ENCODE measurements around the gene THAP11. TPM values are rescaled to one million over a fixed set of nuclear protein-coding genes. Genes with fewer than 3 reads are reported as not detected.

The THAP11 gene
- total and polyA plus RNA-seq, 12 donors, result 8.4 to 85.6 (median 29.6) TPM

DNA sequence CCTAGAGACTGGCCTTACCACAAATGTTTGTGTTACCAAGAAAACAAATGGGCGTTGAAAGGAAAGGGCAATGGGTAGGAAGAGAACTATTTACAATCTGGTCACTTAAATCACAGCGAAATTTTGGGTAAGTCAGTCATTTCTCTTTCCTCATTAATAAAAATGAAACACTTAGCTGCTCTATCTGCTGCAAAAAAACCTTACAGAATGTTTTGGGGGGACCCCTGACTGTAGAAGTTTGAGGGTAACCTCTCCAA lies 3.9 kb downstream of the THAP11 start:
- intact Hi-C loops (cut with DNase I), result no loop called here

DNA sequence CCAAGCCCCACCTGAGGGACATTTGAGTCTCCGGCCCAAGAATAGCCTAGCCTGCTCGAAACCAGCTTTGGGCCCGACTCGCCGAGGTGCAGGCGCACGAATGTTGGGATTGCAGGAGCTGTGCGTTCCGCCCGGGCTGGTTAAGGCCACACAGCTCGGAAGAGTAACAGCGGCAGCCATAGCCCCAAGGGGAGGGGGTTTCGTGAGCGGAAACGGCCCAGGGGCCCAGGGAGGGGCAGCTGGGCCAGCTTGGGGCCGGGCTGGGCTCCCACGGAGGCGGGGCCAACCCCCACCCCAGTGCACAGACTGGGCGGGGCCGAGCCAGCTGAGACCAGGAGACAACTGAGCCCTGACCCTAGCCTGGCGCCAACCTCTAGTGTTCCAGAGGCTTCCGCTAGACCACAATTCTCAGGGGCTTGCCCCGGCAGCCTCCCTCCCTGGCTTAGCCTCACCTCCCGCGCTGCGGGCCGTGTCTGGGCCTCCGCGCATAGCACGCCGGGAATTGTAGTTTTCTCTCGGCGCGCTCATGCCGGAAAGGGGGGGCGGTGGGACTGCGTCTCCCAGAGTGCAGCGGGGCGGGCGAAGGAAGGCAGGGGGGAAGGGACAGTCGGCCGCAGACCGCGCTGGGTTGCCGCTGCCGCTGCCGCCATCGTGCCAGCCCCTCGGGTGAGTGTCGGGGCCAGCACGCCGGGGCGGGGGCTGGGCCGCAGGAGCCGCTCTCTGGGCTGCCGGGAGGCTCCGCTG lies 4.4 kb downstream of the THAP11 start, which contains the start of gene NUTF2:
TSS of gene NUTF2 (plus strand) at position 614 of the 744 bp plus-strand sequence. CDS start 18,198 bp downstream, outside the sequence.
- H3K27ac ChIP-seq, result peak within 1 kb of the TSS; percentile 29 to 95 (median 90)
- H3K36me3 ChIP-seq (replicated peaks in 1 of 2), result no peaks in the 10 kb centered on the region
- H3K4me3 ChIP-seq, result peak within 1 kb of the TSS; percentile 60 to 85 (median 83)
- WGBS, 4 donors, result 0 to 1% (median 0%) methylated on average over 16 to 57 of the region's 57 CpGs
- peaks cover 34 to 52% of the 10 kb centered on the region in 2 donors for H3K4me1 ChIP-seq (replicated peaks in 1 of 2)
- TF ChIP-seq, protein P1, sequence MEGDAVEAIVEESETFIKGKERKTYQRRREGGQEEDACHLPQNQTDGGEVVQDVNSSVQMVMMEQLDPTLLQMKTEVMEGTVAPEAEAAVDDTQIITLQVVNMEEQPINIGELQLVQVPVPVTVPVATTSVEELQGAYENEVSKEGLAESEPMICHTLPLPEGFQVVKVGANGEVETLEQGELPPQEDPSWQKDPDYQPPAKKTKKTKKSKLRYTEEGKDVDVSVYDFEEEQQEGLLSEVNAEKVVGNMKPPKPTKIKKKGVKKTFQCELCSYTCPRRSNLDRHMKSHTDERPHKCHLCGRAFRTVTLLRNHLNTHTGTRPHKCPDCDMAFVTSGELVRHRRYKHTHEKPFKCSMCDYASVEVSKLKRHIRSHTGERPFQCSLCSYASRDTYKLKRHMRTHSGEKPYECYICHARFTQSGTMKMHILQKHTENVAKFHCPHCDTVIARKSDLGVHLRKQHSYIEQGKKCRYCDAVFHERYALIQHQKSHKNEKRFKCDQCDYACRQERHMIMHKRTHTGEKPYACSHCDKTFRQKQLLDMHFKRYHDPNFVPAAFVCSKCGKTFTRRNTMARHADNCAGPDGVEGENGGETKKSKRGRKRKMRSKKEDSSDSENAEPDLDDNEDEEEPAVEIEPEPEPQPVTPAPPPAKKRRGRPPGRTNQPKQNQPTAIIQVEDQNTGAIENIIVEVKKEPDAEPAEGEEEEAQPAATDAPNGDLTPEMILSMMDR (IDR thresholded peaks at IDR 0.05), result no peak
- peak in 1 of 2 donors; percentile 62 for TF ChIP-seq POLR2A (IDR thresholded peaks at IDR 0.05)
- peak; percentile 94 to 98 (median 96) for DNase-seq
- no peaks in the 10 kb centered on the region for H3K27me3 ChIP-seq
- H3K9me3 ChIP-seq (replicated peaks in 1 of 3), result no peaks in the 10 kb centered on the region
- intact Hi-C loops (cut with DNase I), result no loop called here

More for the DNA sequence above, 3.9 kb downstream of the THAP11 start:
- Histone ChIP-seq H3K4me1 (replicated peaks in 1 of 2) (peaks cover 37 to 53% of the 10 kb centered on the region in 2 donors), H3K4me3 (peak overlapping the region; percentile 60 to 85 (median 83)), H3K27me3 (no peaks in the 10 kb centered on the region), H3K27ac (peak overlapping the region; percentile 29 to 95 (median 90)), H3K36me3 (replicated peaks in 1 of 2) (no peaks in the 10 kb centered on the region), H3K9me3 (replicated peaks in 1 of 3) (no peaks in the 10 kb centered on the region)
- no peak for TF ChIP-seq POLR2A (IDR thresholded peaks at IDR 0.05)
- TF ChIP-seq, protein P1 (IDR thresholded peaks at IDR 0.05), result no peak
- WGBS, 4 donors, result 13 to 19% (median 18%) methylated on average over 2 of the region's 2 CpGs
- DNase-seq, result no peak

DNA sequence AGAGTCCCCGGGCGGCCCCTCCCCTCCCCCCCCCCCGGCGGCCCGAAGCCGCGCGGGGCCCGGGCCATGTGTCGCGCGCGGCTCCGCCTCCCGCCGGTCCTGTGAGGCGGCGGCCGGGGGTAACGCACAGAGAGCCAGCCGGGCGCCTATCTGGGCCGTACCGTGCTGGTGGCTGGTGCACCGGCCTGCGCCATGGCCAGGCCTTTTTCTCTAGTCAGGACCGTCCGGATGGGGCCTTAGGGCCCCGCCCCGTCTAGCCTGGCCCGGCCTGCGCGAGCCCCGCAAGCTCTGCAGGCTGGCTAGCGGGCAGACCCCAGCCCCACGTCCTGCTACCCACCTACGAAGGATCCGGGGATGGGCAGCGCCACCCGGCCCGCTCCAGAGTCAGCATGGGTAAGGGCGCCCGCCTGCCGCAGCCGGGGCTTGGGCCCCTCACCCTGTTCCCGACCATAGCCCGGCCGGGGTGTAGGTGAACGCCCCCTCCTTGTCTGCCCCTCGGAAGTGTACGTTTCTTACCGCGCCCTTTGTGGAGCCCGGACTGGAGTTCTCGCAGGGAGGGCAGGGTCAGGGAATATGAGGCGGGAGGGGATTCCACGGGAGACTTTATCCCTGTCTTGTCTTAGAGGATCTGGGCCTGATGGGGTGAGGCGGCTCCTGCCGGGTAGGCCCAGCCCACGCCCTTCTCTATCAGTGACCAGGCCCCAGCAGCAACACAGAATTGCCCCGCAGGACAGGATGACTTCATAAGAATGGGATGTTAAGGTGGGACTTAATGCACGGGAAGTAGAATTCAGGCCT lies 5.1 kb downstream of the THAP11 start, which contains the start of gene CENPT:
TSS of gene CENPT (minus strand) at position 630 of the 798 bp plus-strand sequence. CDS start 13,834 bp downstream, outside the sequence.
- Histone ChIP-seq H3K27ac (peak within 1 kb of the TSS; percentile 29 to 95 (median 90)), H3K4me1 (replicated peaks in 1 of 2) (peaks cover 32 to 50% of the 10 kb centered on the region in 2 donors), H3K4me3 (peak within 1 kb of the TSS; percentile 60 to 85 (median 83)), H3K36me3 (replicated peaks in 1 of 2) (no peaks in the 10 kb centered on the region), H3K9me3 (replicated peaks in 1 of 3) (no peaks in the 10 kb centered on the region), H3K27me3 (no peaks in the 10 kb centered on the region)
- intact Hi-C loops (cut with DNase I), result no loop called here
- DNase-seq, result peak in 6 of 7 donors; percentile 29 to 82 (median 70)
- peak in 1 of 2 donors; percentile 39 for TF ChIP-seq POLR2A (IDR thresholded peaks at IDR 0.05)
- TF ChIP-seq, protein P1 (IDR thresholded peaks at IDR 0.05), result peak in 1 of 6 experiments; percentile 15
- 0 to 1% (median 0%) methylated on average over 9 to 61 of the region's 62 CpGs; no CpG with 5 or more reads in 1 of the 4 donors for WGBS, 4 donors

DNA sequence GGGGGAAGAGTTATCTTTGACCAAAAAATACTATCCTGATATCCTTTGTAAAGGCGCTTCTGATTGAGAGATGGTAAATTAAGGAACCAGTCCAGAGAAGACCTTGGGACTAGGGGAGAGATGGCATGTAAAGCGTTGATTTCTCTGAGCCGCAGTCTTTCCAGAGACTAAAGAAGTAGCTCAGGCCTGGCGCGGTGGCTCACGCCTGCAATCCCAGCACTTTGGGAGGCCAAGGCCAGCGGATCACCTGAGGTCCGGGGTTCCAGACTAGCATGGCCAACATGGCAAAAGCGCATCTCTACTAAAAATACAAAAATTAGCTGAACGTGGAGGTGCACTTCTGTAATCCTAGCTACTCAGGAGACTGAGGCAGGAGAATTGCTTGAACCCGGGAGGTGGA lies 6.0 kb downstream of the THAP11 start:
- Histone ChIP-seq H3K9me3 (replicated peaks in 1 of 3) (no peaks in the 10 kb centered on the region), H3K27ac (peak overlapping the region in 1 of 5 donors; percentile 95), H3K27me3 (no peaks in the 10 kb centered on the region), H3K36me3 (replicated peaks in 1 of 2) (no peaks in the 10 kb centered on the region), H3K4me1 (replicated peaks in 1 of 2) (peaks cover 28 to 49% of the 10 kb centered on the region in 2 donors), H3K4me3 (peak overlapping the region in 2 of 4 donors; percentile 82 to 85)
- DNase-seq, result no peak
- intact Hi-C loops (cut with DNase I), result no loop called here
- WGBS, 4 donors, result 71 to 81% (median 74%) methylated on average over 11 of the region's 11 CpGs
- no peak for TF ChIP-seq POLR2A (IDR thresholded peaks at IDR 0.05)
- TF ChIP-seq, protein P1 (IDR thresholded peaks at IDR 0.05), result no peak
